Right forelimb (tissue), 1 donor: Measurements from ENCODE around the gene ZC3H18.

Source experiments
- DNase-seq: peaks from one replicate; pipeline ENCODE4 v3.0.0-alpha.2; 2018

The ZC3H18 gene

GRCh38 chr16:88643644-88643932 is 73.4 kb downstream of the ZC3H18 start:
- no peak for DNase-seq

GRCh38 chr16:88645455-88645854 is 75.3 kb downstream of the ZC3H18 start:
- no peak for DNase-seq

- no peak for DNase-seq
These were observed 75.7 kb downstream of the ZC3H18 start for GRCh38 chr16:88645941-88646340.

GRCh38 chr16:88646345-88647034 is 76.3 kb downstream of the ZC3H18 start:
- no peak for DNase-seq

GRCh38 chr16:88647178-88648070 is 77.2 kb downstream of the ZC3H18 start:
- DNase-seq, result no peak

- no peak for DNase-seq
These were observed 79.2 kb downstream of the ZC3H18 start for GRCh38 chr16:88649195-88649923.

GRCh38 chr16:88649924-88650748 is 79.9 kb downstream of the ZC3H18 start:
- no peak for DNase-seq

GRCh38 chr16:88650749-88651275 is 80.6 kb downstream of the ZC3H18 start, which contains the start of gene CYBA:
Gene CYBA (minus strand): TSS chr16:88651053. CDS start chr16:88651013, 40 bp downstream.
- DNase-seq, result peak; percentile 82

GRCh38 chr16:88651276-88651988 is 81.2 kb downstream of the ZC3H18 start:
- no peak for DNase-seq

GRCh38 chr16:88651989-88652761 is 82.0 kb downstream of the ZC3H18 start:
- DNase-seq, result no peak

- no peak for DNase-seq
These were observed 82.5 kb downstream of the ZC3H18 start for GRCh38 chr16:88652762-88653063.

- no peak for DNase-seq
These were observed 82.9 kb downstream of the ZC3H18 start for GRCh38 chr16:88653101-88653500.

- no peak for DNase-seq
These were observed 83.6 kb downstream of the ZC3H18 start for GRCh38 chr16:88653596-88654362.

- DNase-seq, result no peak
These were observed 84.3 kb downstream of the ZC3H18 start for GRCh38 chr16:88654363-88655052.

GRCh38 chr16:88655053-88655732 is 85.0 kb downstream of the ZC3H18 start:
- no peak for DNase-seq

- DNase-seq, result no peak
These were observed 85.6 kb downstream of the ZC3H18 start for GRCh38 chr16:88655733-88656281.

GRCh38 chr16:88656291-88656980 is 86.2 kb downstream of the ZC3H18 start:
- DNase-seq, result no peak

- no peak for DNase-seq
These were observed 87.2 kb downstream of the ZC3H18 start for GRCh38 chr16:88657371-88657770.
